HL-60/S4 (cell line): Measurements from ENCODE around the gene UBE2G1.
"Not testable (repeated sequence)": the region's sequence is repeated elsewhere in the genome, so short reads cannot be mapped to it uniquely, and the experiment has no call there.

ENCODE experiments used
- in situ Hi-C: fragments of 300-500 bp; cut with MboI; formaldehyde crosslinking; loops from 2 replicates; pipeline ENCODE4 v1.14.3; 2022; ENCODE audit warnings: low sequenced_read_pairs

Gene UBE2G1

DNA sequence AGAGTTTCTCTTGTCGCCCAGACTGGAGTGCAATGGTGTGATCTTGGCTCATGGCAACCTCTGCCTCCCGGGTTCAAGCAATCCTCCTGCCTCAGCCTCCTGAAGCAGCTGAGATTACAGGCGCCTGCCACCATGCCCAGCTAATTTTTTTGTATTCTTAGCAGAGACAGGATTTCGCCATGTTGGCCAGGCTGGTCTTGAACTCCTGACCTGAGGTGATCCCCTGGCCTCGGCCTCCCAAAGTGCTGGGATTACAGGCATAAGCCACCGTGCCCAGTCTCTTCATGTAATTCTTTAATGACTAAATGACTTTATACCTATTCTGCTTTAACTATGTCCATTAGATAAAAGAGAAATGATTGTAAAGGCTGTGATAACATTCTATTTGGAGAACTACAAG lies 111.2 kb downstream of the UBE2G1 start:
- in situ Hi-C loops = not testable (repeated sequence)

DNA sequence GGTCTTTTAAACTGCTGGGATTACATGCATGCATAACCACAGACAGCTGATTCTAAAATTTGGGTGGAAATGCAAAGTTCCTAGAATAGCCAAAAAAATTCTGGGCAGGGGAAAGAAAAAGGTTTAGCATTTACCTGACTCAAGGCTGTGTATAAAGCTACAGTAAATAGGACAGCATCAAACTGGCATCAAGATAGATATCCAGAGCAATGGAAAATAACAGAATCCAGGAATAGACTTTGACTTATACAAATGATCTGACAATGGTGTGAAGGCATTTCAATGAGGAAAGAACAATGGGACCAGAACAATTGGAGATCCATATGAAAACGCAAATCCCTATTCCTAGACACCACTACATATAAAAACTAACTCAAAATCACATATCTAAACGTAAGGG lies 115.6 kb downstream of the UBE2G1 start:
- in situ Hi-C loops = no loop called here

DNA sequence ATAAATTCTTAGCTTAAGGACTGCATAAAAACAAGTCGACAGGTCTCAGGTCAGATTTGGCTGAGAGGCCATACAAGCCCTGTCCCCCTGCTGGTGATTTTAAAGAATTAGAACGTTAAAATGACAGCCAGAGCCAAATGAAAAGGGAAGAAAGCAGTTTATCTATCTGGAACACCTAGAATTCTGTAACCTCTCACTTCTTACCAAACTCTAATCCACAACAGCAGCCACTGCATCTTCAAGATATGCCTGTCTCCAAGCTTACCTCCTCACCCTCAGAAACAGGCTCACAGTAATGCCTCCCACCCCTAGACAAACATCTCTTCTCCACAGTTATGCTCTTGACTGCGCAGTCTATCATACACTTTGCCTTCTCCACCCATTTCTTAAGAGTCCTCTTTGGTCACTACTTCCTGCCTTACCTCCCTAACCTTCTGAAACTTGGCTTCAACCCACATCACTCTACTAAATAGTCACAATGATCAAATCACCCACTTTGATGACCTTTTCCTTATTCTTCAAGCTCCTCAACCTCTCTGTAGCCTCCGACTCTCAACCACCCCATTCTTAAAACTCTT lies 116.9 kb downstream of the UBE2G1 start:
- in situ Hi-C loops = no loop called here

DNA sequence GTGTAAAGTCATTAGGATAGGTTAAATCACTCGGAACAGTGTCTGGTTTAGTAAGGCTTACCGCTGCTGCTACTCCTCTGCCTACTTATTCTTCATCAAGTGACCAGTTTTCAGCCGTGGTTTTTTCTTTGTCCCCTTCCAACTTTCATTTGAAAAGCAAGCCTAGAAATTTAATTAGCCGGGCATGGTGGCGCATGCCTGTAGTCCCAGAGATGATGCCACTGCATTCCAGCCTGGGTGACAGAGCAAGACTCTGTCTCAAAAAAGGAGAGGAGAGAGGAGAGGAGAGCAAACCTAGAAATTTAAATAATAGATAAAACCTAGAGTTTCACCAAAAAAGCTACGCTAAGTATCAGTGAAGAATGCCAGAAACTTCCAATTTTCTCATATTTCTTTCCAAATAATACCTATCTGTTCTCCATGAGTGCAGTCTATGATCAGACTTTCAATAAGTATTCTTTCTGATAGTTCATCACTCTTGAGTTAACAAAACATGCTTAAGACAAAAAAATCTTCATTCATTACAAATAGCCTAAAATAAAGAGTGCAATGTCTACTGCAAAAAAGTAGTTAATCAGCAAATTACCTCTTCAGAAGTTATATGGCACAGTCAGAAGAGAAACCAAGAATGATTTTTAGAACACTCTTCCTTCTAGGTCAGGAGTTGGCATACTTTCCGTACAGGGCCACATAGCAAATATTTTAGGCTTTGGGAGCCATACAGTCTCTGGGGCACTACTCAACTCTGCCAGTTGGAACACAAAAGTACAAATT lies 117.8 kb downstream of the UBE2G1 start:
- in situ Hi-C loops = no loop called here

DNA sequence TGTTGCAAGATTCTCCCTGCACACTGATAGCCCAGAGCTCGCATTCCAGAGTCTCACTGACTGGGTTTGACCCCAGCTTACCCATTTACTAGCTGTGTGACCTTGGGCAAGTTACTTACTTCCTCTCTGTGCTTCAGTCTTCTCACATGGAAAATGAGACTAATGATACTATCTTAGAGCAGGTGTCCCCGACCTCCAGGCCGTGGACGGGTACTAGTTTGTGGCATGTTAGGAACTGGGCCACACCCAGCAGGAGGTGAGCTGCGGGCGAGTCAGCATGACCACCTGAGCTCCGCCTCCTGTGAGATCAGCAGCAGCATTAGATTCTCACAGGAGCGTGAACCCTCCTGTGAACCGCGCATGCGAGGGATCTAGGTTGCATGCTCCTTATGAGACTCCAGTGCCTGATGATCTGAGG lies 118.5 kb downstream of the UBE2G1 start:
- in situ Hi-C loops = no loop called here

DNA sequence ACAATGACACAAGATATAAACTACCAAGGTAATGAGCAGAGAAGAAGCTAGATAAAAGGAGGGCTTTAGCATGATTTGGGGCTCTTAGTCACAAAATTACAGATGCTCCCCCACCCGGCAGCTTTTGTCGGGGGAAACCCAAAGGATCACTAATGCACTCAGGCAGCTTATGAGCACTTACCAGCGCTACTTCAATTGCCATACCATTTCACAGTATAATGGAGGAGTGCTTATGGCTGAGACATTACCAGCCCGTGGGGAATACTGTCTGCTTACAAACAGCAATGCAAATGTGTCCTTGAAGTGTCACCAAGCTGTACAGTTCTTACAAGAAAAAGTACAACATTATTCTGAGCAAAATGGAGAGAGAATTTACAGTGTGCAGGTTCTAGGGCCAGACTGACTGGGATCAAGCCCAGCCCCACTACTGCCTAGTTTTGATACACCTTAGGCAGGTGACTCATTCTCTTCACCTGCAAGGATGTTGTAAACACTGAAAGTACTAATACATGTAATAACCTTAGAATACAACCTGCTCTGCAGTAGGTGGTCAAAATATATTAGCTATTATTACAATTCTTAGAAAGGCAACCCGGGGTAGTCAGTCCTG lies 119.0 kb downstream of the UBE2G1 start:
- in situ Hi-C loops = no loop called here

DNA sequence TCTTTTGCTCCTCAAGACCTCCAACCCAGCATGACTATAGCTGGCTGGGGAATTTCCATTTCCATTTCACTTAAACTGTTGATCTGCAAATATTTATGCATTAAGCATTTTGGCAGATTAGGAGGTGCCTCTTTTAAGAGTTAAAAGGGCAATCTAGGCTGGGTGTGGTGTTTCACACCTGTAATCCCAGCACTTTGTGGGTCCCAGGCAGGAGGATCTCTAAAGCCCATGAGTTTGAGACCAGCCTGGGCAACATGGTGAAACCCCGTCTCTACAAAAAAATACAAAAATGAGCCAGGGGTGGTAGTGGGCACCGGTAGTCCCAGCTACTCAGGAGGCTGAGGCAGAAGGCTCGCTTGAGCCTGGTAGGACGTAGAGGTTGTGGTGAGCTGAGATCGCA lies 119.8 kb downstream of the UBE2G1 start:
- in situ Hi-C loops = no loop called here

DNA sequence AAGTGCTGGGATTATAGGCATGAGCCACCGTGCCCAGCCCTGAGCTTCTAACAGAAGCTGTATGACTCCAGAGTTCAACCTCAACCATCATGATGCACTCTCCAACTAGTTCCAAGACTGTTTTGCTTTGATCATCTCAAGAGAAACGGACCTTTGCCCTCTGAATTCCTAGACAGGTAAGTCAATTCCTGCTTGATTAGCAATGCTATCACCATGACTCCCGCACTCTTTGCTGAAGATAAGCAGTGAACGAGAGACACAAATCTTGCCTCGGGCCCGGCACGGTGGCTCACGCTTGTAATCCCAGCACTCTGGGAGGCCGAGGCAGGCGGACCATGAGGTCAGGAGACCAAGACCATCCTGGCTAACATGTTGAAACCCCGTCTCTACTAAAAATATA lies 124.9 kb downstream of the UBE2G1 start:
- in situ Hi-C loops = no loop called here

DNA sequence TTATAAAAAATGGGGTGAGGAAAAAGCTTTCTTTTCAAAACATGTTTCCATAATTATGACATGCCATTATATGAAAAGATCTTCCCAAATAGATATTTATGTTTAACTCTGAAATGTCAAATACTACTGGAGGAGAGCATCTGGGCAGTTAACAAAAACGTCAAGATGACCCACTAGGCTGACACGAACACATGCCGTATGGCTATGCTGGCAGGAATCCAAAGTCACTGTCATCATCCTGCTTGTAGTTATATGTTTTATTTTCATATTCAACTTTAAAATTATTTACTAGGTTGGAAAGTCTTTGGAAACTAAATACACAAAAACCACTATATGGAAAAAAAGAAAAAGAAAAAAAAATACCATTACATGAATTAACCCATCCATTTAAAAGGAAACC lies 130.0 kb downstream of the UBE2G1 start:
- in situ Hi-C loops = no loop called here

DNA sequence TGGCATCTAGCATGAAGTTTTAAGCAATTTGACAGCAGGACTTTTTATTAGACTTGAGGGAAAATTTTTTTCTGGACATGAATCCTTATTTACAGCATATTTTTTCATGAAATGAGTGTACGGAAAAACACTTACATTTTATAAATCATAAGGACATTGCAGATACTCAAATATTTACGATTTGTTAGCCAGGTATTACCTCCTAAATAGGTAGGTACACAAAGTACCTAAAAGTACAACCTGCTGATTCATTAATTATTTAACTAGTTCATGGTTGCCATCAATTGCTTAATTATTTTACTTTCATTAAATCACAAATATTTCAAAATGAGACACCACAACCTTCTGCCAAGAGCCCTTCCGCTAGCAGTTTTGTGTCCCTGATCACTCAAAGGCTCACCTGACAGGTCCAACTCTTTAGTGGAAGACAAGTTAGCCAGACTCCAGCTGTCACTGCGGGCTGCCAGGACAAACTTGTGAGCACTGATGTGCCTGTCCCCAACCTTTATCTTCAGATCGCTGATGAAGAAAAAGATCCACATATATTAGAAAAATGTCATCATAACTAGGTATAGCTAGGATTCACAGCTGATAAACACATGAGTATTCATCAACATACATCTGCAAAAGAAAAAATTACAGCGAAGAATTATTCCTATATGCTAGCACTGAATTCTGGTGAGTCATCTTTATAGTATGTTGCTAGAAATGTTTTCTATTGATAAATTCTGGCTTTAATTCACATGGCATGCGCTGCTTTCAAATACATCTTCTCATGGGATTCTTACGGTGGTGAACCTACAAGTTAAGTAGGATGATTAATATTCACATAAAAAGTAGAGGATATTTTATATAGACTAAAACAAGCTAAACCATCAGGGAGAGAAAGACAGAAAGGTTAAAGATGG lies 130.8 kb downstream of the UBE2G1 start:
- in situ Hi-C loops = no loop called here

DNA sequence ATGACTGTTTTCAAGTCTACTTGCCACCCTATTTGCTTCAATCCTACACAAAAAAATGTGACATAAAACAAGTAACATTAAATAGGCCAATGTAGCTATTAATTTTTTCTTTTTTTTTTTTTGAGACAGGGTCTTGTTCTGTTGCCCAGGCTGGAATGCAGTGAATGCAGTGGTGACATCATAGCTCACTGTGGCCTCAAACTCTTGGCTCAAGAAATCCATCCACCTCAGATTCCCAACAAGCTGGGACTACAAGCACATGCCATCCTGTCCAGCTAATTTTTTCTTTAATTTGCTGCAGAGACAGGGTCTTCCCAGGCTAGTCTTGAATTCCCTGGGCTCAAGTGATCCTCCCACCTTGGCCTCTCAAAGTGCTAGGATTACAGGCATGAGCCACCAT lies 132.1 kb downstream of the UBE2G1 start:
- in situ Hi-C loops = no loop called here

DNA sequence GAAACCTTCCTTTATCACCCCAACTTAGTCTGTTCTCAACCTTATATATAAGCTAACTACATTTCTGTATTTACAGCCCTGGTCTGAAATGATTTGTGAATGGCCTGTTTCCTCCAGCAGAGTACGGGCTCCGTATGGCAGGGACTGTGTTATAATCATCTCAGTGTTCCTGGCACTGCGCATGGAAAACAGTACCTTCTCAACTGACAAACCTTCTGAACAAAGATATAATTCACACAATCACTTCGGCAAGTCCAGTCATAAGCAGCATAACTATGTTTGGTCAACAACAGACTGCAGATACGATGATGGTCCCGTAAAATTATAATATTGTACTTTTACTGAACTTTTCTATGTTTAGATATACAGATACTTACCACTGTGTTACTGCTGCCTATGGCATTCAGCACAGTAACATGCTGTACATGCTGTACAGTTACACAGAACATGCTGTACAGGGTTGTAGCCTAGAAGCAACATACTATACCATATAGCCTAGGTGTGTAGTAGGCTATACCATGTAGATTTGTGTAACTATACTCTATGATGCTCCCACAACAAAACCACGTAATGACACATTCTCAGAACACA lies 132.7 kb downstream of the UBE2G1 start:
- in situ Hi-C loops = no loop called here

DNA sequence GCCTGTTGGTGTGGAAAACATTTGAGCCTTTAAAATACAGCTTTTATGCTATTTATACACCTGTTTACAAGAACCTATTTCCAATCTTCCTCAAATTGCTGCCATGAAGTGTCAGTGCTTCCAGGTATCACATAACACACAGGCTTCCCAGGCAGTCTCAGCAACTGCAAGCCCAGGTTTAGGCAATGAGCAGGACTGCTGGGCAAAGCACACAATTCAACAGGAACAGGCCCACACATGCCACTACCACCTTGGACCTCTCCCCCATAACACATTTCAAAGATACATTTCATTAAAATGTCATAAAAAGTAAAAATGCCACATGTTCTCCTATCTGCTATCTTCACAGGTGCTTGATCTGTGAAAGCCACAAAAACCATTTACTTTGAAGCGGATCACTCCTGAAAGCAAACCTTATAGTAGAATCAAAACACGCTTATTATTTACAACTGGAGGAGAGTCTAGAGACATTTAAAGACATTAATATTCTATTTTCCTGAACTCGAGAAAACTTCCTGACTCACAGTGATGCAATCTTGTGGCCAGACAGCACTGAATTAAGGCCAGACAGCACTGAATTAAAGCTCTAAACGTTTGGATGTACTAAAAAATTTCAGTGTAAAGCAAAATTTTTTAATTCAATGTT lies 134.2 kb downstream of the UBE2G1 start:
- in situ Hi-C loops = no loop called here

DNA sequence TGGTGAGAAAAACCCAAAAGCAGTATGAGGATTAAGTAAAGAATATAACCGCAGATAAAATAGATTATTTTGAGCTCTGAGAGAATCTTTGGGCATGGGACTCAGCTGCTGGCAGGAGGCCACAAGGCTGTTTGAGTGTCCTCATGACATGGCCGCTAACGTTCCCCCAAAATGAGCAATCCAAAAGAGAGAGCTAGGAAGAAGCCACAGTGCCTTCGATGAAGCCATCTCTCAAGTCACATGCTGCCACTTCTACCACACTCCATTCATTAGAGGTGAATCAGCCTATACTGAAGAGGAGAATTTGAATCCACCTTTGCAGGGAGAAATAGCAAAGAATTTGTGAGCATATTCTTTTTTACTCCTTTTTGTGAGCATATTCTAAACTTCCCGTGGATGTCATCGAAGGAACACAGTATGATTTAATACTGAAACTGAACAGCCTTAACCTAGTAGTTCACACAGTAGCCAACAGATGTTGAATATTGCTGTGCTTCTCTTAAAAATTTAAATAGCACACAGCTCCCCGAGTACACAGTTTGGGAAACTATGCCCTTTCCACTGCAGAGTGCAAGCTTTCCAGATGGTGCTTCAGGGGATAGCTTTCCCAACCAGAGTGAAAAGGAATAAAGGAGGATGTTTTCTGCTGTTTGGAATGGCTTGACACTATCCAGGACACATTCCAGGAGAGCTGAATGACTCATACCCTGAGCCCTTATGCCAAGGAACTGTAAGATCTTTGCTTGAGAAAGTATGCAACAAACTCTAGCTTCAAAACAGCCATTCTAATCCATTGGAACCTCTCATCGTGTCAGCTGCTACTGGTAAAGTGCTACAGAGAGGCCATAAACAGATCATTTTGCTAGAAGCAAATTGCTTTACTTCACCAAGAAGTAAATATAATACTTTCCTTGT lies 136.6 kb downstream of the UBE2G1 start:
- in situ Hi-C loops = no loop called here

DNA sequence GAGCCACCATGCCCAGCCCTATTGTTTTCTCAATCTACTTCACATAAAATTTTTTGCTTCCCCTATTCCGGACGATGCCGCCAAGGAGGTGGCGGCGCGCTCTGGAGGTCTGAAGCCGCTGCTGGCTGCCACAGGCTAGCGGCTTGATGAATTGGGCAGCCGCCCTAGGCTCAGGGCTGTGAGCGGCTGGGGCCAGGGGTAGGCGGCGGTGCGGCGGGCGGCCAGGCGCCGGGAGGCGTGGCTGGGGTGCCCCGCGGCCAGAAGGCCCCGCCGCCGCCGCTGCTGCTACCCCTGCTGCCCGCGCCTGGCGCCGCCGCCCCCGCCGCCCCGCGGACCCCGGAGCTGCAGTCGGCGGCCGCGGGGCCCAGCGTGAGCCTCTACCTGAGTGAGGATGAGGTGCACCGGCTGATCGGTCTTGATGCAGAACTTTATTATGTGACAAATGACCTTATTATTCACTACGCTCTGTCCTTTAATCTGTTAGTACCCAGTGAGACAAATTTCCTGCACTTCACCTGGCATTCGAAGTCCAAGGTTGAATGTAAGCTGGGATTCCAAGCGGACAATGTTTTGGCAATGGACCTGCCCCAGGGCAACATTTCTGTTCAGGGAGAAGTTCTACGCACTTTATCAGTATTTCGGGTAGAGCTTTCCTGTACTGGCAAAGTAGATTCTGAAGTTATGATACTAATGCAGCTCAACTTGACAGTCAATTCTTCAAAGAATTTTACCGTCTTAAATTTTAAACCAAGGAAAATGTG lies 144.4 kb downstream of the UBE2G1 start:
- in situ Hi-C loops = loop anchor here (25.0 kb wide), 1 partner anchor 165 kb away; no protein-coding TSS in a partner anchor

DNA sequence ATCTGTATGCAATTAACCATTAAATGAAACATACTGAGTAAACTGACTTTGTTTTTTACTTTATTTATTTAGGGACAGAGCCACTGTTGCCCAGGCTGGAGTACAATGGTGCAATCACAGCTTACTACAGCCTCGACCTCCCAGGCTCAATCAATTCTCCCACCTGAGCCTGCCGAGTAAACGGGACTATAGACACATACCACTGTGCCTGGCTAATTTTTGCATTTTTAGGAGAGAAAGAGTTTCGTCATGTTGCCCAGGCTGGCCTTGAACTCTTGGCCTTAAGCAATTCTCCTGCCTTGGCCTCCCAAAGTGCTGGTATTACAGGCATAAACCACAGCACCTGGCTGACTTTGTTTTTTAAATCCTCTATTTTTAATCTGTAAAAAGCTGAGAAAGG lies 145.3 kb downstream of the UBE2G1 start:
- in situ Hi-C loops = loop anchor here (25.0 kb wide), 1 partner anchor 166 kb away; no protein-coding TSS in a partner anchor

DNA sequence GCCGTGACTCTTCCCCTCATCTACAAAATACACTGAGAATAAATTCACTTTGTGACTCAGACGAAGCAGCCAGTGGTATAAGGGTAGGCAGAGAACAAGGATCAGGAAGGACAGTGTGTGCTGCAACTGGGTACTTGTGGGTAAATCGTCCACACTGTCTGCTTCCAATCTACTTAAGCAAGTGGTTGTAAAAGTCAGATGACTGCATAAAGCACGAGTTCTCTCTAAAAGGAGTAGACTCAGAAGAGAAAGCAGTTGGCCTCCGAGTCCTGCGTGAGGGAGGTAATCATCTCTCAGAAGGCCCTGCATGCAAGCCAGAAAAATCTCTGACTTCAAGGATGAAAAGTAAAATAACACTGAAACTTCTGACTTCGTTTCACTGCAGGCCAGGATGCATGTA lies 145.8 kb downstream of the UBE2G1 start:
- in situ Hi-C loops = loop anchor here (25.0 kb wide), 1 partner anchor 167 kb away; no protein-coding TSS in a partner anchor
